Measurements from ENCODE around the gene ACAT2. TPM values are rescaled to one million over a fixed set of nuclear protein-coding genes. Genes with fewer than 3 reads are reported as not detected.
"Not testable (repeated sequence)": the region's sequence is repeated elsewhere in the genome, so short reads cannot be mapped to it uniquely, and the experiment has no call there.

ACAT2 gene
- total RNA-seq, 1 experiment from 2014 or later, result 12.7 TPM

DNA sequence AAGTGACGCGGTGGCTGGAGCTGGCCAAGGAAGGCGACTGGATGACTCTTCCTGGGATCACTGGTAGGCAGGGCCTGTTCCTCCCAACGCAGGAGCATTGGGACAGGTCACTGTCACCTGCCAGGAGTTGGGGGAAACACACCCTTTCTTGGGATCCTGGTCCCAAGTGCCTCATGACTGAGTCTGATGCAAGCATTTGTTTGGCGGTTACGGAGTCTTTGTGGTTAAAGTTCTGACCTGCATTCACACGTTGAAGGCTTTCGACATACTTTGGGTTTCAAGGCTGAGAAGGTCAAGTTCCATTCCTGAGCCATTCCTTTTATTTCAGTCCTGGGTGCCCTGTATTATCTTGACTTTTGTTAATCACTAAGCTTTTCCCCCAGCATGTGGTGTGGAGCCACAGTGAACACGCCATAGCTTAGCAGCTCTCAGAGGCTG lies 44.2 kb downstream of the ACAT2 start:
- no peak for DNase-seq (ENCODE audit: extremely low read depth, low read depth)

DNA sequence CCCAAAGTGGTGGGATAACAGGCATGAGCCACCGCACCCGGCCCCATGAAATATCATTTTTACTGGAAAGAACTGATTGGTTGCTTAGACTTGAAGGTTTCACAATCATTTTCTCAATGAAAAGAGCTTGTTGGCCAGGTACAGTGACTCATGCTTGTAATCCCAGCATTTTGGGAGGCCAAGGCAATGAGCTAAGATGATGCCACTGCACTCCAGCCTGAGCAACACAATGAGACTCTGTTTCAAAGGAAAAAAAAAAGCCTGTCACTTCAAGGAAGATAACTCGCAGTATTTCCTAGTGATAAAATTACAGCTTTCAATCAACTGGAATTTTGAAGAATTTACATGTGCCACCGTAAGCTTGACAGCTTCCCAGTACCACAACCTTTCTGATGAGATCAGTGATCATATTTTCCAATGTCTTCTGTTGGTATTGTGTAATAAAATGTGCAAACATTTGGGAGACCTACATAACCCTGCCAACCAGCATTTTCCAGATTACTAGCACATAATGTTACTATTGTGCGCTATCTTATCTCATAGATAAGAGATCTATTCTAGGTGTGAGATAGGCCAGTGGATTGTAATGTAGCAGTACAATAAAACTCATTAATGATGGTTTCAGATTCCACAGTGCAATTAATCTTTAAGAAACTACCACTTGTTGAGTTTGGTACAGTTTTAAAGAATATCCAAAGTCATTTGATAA lies 45.5 kb downstream of the ACAT2 start:
- DNase-seq (ENCODE audit: extremely low read depth, low read depth), result no peak

DNA sequence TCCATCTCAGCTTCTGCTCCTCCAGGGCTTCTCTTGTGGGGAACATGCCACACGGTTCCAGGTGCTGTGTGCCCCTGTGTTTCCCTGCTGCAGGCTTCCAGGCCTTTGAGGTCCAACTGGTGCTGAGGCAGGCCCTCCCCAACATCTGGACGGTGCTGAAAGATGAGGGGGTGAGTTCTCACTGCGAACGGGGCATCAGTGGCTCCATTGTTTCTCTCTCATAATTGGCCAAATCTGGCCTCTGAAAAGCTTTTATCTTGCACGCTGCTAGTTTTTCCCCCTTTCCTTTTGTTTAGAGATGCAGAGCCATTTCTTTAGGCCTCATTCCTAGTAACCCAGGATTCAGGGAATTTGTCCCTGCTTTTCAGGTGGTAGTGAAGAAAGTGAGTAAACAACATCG lies 46.8 kb downstream of the ACAT2 start:
- DNase-seq (ENCODE audit: extremely low read depth, low read depth), result no peak

DNA sequence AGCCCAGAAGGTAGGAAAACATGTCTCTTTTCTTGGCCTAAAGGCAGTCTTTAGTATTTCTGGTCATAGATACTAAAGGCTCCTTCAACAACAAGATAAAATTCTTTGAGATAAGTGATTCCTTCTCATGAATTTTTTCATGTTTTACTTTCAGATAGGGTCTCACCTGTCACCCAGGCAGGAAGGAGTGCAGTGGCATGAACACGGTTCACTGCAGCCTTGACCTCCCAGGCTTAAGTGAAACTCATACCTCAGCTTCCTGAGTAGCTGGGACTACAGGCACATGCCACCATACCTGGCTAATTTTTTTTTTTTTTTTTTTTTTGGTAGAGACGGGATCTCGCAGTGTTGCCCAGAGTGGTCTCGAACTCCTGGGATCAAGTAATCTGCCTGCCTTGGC lies 47.3 kb downstream of the ACAT2 start:
- no peak for DNase-seq (ENCODE audit: extremely low read depth, low read depth)

DNA sequence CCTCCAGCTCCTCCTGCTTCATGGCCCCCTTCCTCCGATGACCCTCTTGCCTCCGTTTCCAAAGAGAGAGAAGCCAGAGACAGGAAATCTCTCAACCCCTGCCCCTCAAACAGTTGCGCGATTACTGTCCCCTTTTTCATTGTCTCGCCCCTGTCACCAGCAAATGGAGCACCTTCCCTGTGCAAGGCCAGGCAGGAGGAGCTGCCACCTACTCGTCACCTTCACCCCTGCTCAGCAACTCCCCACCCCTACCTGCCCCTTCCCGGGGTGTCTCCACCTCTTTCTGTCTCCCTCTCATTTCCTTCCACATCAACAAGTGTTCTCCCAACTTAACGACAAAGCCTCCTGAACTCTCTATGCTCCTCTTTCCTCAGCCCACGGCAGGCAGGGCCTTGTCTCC lies 51.9 kb downstream of the ACAT2 start:
- DNase-seq (ENCODE audit: extremely low read depth, low read depth), result no peak

DNA sequence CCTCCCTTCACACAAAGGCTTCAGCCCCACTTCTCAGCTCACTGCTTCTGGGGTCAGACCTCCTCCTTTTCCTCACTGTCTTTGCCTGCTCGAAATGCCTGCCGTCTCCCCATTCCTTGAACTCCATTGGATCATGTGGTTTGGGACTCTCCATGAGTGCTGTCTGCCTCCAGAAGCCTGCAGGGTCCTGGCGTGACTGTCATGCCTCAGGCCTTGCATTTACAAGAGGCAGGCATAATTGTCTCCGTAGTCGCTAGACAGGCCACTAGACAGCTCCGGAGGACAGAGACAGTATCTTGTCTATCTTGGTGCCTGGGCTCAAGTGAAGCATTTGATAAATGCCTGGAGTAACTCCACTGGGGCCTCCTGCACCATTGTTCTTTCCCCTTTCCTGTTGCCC lies 53.6 kb downstream of the ACAT2 start:
- DNase-seq (ENCODE audit: extremely low read depth, low read depth), result no peak

DNA sequence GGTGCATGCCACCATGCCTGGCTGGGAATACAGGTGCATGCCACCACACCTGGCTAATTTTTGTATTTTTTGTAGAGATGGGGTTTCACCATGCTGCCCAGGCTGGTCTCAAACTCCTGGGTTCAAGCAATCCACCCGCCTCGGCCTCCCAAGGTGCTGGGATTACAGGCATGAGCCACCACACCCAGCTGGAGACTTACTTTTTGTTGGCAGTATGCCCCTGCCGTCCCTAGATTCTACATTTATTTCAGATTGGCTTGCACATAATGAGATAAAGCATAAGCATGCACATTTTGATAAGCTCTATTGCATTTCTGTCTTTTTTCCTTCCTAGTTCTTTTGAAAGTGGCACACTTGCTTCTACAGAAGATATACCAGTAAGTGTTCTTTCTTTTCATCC lies 54.9 kb downstream of the ACAT2 start:
- not testable (repeated sequence) for DNase-seq (ENCODE audit: extremely low read depth, low read depth)

DNA sequence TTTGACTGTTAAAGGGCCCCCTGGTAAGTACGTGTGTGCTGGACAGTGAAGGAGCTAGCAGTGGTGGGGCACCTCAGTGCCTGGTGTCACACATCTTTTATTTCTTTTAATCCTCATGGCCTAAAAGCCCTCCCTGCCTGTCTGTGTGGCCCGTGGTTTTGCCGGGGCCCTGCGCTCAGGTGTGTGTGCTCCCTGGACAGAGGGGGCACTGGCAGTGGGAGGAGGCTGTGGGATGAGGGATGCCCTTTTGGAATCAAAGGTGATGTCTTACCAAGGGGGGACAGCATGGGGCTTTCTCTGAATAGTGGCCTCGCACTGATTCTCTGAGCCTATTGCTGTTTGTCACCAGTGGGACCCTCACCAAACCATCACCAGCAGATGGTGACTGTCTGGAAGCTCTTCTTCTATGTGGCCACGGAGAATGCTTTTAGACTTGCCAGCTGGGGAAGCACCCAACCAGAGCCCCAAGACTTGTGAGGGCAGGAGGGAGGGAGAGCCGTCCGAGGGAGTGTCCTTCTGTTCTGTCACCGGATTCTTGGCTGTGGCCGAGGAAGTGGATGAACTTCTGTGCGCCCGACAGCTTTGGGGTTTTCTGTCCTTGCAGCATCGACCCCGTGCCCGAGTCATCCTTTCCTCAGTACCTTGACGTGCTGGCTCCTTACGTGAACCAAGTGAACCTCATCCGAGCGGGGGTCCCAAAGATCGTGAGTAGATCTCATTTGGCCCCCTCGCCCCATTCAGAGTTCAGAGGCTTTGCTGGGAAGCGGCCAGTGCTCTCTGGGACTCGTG lies 56.3 kb downstream of the ACAT2 start:
- DNase-seq (ENCODE audit: extremely low read depth, low read depth), result no peak

DNA sequence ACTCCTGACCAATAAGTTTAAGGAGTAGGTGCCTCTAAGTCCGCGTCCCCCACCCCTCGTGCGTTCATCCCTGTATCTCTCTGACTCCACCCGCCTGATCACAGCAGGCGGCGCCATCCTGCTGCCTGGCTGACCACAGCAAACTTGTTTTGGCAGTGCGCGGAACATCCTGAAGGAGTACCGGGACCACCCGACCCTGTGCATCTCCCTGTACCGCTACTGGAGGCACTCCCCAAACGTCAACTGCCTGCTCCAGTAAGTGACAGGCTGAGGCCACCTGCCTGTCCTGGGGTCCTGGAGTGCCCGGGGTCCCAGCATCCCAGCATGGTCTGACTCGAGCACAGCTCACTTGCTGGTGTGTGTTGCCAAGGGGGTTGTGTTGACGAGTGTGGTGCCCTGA lies 57.3 kb downstream of the ACAT2 start:
- no peak for DNase-seq (ENCODE audit: extremely low read depth, low read depth)

DNA sequence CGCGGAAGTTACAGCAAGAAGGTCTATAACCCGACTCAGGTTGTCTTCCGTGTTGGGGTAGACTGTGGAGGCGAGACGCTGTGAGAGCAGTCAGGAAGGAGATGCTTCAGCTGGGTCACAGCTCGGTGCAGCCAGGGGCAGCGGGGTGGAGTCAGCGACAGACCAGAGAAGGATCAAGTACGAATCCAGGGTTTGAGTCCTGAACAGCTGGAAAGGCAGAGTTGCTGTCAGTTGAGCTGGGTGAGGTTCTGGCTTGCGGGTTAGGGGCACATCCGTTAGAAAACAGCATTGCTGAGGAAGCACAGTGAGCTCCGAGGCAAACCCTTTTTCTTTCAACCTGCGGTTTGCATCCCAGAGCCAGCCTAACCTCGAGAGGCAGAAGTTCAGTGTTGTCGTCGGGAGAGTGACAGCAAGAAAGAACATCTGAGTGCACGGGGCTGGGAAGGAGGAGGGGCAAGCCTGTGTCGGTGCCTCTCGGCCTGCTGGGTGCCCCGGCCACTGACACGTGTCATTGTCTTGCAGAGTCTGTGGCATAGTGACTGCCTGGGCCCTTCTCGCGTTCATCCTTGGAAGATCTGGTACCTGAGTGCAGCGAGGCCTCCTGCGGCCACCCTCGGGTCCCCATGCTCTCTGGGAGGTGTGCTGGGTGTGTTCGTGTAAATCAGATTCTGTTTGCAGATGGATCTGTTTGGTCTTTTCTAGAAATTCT lies 58.2 kb downstream of the ACAT2 start:
- no peak for DNase-seq (ENCODE audit: extremely low read depth, low read depth)

DNA sequence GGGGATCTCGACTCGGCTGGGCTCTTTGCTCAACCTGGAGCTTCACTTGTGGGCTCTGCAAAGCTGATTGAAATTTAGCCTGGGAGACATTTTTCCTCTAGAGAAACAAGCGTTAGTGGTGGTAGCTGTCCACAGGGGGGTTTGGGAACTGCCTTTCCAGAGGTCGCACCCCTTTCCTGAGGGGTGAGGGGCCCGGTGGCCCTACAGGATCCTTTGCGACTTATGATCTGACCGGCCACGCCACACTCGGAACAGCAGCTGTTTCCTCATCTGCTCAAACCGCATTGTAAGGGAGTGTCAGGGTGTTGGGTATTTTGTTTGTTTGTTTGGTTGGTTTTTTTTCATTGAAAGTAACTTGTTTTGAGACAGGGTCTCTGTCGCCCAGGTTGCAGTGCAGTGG lies 59.3 kb downstream of the ACAT2 start:
- DNase-seq (ENCODE audit: extremely low read depth, low read depth), result no peak

DNA sequence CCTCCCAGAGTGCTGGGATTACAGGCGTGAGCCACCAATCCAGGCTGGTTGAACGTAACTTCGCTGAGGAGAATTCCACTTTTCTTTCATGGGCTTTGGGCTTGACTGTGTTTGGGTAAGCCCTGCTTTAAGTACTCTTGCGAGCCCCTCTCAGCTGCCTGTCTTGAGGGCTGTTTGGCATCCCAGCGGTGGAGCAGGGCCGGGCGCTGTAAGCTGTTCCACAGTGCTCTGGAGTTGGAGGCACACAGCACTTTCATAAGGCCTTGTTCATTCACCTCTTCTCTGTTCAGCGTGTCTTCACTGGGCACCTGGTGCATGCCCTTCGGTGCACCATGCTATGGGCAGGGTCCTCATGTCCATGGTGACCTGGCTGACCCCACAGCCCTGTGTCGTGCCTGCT lies 59.9 kb downstream of the ACAT2 start:
- no peak for DNase-seq (ENCODE audit: extremely low read depth, low read depth)

DNA sequence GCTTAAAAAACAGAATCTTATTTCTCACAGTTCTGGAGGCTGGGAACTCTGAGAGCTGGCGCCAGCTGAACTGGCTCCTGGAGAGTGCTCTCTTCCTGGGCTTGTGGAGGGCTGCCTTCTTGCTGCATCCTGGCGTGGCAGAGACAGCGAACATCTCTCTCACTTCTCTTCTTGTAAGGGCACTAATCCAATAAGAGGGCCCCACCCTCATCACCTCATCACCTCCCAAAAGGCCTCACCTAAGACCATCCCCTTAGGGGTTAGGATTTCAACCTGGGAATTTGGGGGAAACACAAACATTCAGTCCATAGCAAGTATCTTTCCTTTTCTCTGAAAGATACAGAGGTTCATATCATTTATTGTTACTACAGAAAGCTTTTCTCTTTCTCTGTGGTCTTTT lies 62.1 kb downstream of the ACAT2 start:
- no peak for DNase-seq (ENCODE audit: extremely low read depth, low read depth)

DNA sequence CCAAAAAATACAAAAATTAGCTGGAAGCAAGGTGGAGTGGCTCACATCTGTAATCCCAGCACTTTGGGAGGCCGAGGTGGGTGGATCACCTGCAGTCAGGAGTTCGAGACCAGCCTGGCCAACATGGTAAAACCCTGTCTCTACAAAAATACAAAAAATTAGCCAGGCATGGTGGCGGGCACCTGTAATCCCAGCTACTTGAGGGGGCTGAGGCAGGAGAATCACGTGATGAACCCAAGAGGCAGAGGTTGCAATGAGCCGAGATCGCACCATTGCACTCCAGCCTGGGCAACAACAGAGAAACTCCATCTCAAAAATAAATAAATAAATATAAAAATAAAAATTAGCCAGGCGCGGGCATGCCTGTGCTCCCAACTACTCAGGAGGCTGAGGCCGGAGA lies 62.8 kb downstream of the ACAT2 start:
- not testable (repeated sequence) for DNase-seq (ENCODE audit: extremely low read depth, low read depth)

DNA sequence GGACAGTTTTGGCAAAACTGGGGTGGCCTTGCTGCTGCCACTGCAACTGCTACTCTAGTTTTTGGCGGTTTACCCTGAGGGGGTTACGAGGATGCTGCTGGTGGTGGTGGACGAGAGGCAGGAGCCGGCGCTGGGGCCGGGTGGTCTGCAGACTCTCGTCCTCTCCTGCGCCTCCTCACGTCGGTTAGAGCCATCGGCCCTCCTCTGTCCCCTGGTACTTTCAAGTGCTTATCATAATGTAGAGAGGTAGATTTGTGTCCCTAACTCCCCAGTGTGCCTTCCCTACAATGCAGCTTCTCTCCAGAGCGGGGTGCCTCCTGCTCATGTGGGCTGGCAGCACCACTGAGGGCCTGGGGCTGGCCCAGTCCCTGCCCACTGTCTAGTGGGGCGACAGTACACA lies 64.2 kb downstream of the ACAT2 start:
- no peak for DNase-seq (ENCODE audit: extremely low read depth, low read depth)

DNA sequence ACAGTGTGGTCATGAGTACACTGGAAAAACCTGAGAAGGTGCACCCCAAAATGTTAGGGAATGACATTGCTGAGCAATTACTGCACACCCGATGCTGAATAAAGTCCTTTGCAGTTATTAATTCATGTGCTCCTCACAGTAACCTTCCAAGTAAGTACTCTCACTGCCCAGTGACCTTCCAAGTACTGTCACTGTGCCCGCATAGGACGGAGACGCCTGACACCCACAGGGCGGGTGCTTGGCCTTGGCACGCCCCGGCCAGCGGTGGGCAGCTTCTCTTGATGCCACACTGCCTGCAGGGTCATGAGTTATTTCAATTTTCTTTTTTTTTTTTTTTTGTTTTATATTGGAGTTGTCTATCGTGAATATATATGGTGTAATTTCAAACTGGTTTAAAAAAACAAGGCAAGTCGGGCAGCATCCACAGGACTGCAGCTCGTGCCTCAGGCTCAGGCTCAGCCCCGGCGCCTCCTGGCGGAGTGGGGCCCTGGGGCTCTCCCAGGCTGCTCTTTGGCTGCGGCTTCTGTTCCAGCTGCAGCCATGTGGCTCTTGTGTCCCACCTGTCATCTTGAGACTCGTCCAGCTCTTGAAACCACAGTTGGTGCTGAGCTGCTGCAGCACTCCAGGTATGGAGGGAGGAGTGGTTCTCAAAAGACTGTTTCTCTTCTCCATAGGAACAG lies 65.3 kb downstream of the ACAT2 start:
- DNase-seq (ENCODE audit: extremely low read depth, low read depth), result no peak

DNA sequence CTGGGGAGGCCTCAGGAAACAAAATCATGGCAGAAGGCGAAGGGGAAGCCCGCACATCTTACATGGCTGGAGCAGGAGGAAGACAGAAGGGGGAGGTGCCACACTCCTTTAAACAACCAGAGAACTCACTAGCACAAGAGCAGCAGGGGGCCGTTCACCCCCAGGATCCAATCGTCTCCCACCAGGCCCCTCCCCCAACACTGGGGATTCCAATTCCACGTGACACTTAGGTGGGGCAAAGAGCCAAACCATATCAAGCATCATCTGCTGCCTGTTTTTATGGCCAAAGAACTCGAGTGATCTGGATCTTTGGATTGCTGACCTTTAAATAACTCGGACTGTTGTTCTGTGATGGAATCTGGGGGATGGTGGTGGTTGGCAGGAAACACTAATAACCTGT lies 66.2 kb downstream of the ACAT2 start:
- no peak for DNase-seq (ENCODE audit: extremely low read depth, low read depth)

Measured in NCI-H460 (cell line).